Glomerular endothelial cell (primary cell): ENCODE measurements around the gene KIAA1217. TPM values are rescaled to one million over a fixed set of nuclear protein-coding genes. Genes with fewer than 3 reads are reported as not detected.
A peak's percentile ranks its signal among the peaks of the same experiment; 100 is the strongest.

Experiments
- DNase-seq: peaks from one replicate; pipeline ENCODE4 v3.0.0-alpha.2; 2011; ENCODE audit warnings: low read depth, low spot score; ENCODE audit errors: extremely low read depth
- total RNA-seq: library from RNA; depleted of rRNA; stranded (reverse); fragments of >200 nt; gene quantifications from 2 replicates; pipeline ENCODE4 v1.2.3, GENCODE V29; 2015

The KIAA1217 gene
- total RNA-seq, 1 donor from 2014 or later: 63.1 TPM

- no peak for DNase-seq
Observed at GRCh38 chr10:24360282-24361127, 151.6 kb downstream of the KIAA1217 start.

- no peak for DNase-seq
Observed at GRCh38 chr10:24363070-24363469, 154.1 kb downstream of the KIAA1217 start.

- DNase-seq: no peak
Observed at GRCh38 chr10:24367688-24368087, 158.8 kb downstream of the KIAA1217 start.

GRCh38 chr10:24370877-24371276 is 161.9 kb downstream of the KIAA1217 start:
- DNase-seq: no peak

- no peak for DNase-seq
Observed at GRCh38 chr10:24371396-24371795, 162.5 kb downstream of the KIAA1217 start.

- DNase-seq: no peak
Observed at GRCh38 chr10:24374134-24374915, 165.4 kb downstream of the KIAA1217 start.

- no peak for DNase-seq
Observed at GRCh38 chr10:24375510-24375909, 166.6 kb downstream of the KIAA1217 start.

- no peak for DNase-seq
Observed at GRCh38 chr10:24376731-24377130, 167.8 kb downstream of the KIAA1217 start.

GRCh38 chr10:24378126-24378920 is 169.4 kb downstream of the KIAA1217 start:
- DNase-seq: no peak

- no peak for DNase-seq
Observed at GRCh38 chr10:24381235-24382010, 172.5 kb downstream of the KIAA1217 start.

GRCh38 chr10:24382045-24382444 is 173.1 kb downstream of the KIAA1217 start:
- DNase-seq: no peak

GRCh38 chr10:24382596-24382978 is 173.6 kb downstream of the KIAA1217 start:
- DNase-seq: no peak

GRCh38 chr10:24382979-24383663 is 174.2 kb downstream of the KIAA1217 start:
- DNase-seq: no peak

GRCh38 chr10:24383681-24384106 is 174.8 kb downstream of the KIAA1217 start:
- DNase-seq: peak; percentile 92

- DNase-seq: no peak
Observed at GRCh38 chr10:24384954-24385353, 176.0 kb downstream of the KIAA1217 start.

GRCh38 chr10:24385776-24386175 is 176.8 kb downstream of the KIAA1217 start:
- DNase-seq: no peak

GRCh38 chr10:24390146-24390700 is 181.3 kb downstream of the KIAA1217 start:
- DNase-seq: no peak

- no peak for DNase-seq
Observed at GRCh38 chr10:24390746-24391145, 181.8 kb downstream of the KIAA1217 start.

- DNase-seq: no peak
Observed at GRCh38 chr10:24393201-24393600, 184.3 kb downstream of the KIAA1217 start.
